ENCODE results near the gene OXGR1.
A peak's percentile ranks its signal among the peaks of the same experiment; 100 is the strongest.

Gene OXGR1

DNA sequence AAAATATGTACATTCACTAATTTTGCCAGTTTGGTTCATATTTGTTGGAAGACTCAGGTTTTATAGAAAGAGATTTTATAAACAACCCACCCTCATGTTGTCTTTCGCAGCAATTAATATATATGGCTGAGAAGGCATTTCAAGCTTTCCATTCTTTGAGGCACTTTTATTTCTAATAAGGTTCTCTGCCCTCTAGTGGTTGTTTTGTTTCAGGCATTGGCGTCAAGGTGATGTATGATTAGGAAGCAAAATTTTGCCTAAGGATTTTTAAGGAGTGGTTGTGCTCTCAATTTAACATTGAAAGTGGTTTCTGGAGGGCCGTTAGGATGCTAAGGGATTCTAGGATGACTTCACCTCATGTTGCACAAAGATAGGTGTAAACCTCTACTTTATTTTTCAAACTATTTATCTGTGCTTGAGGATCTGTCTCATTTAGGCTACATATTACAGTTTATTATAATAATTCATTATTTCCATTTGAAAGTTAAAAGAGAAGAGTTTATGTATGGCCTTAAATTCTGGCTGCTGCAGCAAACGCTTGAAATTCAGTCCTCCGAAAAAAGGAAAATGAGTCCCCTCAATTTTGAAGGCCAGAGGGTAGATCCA is 35.9 kb downstream of the OXGR1 start:
- peak; percentile 25 for DNase-seq

GRCh38 chr13:96952595-96952994 is 41.7 kb downstream of the OXGR1 start:
- DNase-seq: no peak

GRCh38 chr13:96948127-96948526 is 46.1 kb downstream of the OXGR1 start:
- no peak for DNase-seq

- no peak for DNase-seq
Observed at GRCh38 chr13:96947343-96947910, 46.8 kb downstream of the OXGR1 start.

DNA sequence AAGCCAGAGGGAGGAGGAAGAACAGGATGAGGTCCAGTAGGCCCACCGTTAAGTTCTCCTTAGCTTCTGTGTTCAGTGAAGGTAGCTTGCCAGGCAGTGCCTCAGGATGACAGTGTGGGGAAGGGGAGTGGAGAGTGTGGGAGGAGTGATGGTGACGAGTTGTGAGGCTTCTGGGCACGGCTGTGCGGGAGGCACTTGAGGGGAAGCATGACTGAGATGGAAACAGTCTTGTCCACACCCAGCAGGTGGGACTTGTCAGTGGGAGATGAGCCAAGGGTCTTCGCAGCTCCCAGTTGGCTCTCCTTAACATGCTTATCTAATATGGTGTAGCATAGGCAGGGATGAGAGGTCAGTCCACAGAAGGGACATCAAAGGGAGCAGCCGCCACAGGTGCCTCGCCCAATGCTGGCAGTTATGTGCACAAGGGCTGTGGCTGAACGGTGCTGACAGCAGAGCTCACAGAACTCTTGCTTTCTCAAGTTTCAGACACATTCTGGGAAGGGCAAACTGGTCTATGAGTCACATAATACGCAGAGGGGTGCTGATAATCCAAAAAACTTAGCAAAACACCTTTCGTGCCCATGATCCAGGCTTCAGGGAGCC is 47.5 kb downstream of the OXGR1 start:
- DNase-seq: no peak

GRCh38 chr13:96940961-96941360 is 53.3 kb downstream of the OXGR1 start:
- DNase-seq: no peak

GRCh38 chr13:96935901-96936300 is 58.4 kb downstream of the OXGR1 start:
- DNase-seq: no peak

All from activated CD4-positive, alpha-beta T cell treated with anti-CD3 and anti-CD28 coated beads, Interleukin-2, amount 50 U/mL, for 16 hours (primary cell).